Measurements from ENCODE around the gene C20orf204. TPM values are rescaled to one million over a fixed set of nuclear protein-coding genes. Genes with fewer than 3 reads are reported as not detected.

Gene C20orf204
- total and polyA plus RNA-seq, 10 of the 15 experiments (the other 5 are each of a cell fraction or from before 2014, with no cell fraction given): 0.24 to 56.0 (median 12.4) TPM

- CTCF ChIA-PET: interaction anchor here (1.1 to 3.9 kb wide), 5 partner anchors 10 to 37 kb away, joined by 3 to 22 read pairs (median 7); no protein-coding TSS in a partner anchor
- RAD21 ChIA-PET (ENCODE audit: unreplicated experiment): interaction anchor here (1.2 to 2.3 kb wide), 4 partner anchors 11 to 35 kb away, joined by 4 to 7 read pairs (median 4); no protein-coding TSS in a partner anchor
- Histone ChIP-seq H3K9me3 (replicated peaks; ENCODE audit: control insufficient read depth, insufficient read depth, low read length) (no peaks in the 10 kb centered on the region), H3K4me2 (ENCODE audit: control insufficient read depth, insufficient read depth) (peak overlapping the region; percentile 97), H3K4me3 (peak overlapping the region; percentile 83), H3K4me1 (ENCODE audit: control insufficient read depth, insufficient read depth, low read length) (peaks cover 19% of the 10 kb centered on the region; the same call in 1 of the 2 replicates), H3K27me3 (replicated peaks in 1 of 2; ENCODE audit: control insufficient read depth in 2 of 2, insufficient read depth in 2 of 2, low read length in 1 of 2) (no peaks in the 10 kb centered on the region), H3K36me3 (ENCODE audit: control insufficient read depth in 2 of 2, insufficient read depth in 2 of 2, low read length in 1 of 2) (peaks cover 3 to 22% of the 10 kb centered on the region in 2 experiments), H3K27ac (ENCODE audit: control insufficient read depth, insufficient read depth) (peak overlapping the region; percentile 85), H2AFZ (ENCODE audit: control insufficient read depth, low read depth, low read length) (no peak overlapping the region), H3K79me2 (ENCODE audit: control insufficient read depth, insufficient read depth, low read length) (peaks cover 30% of the 10 kb centered on the region), H4K20me1 (ENCODE audit: control insufficient read depth, insufficient read depth) (no peaks in the 10 kb centered on the region), H3K9ac (ENCODE audit: control insufficient read depth, insufficient read depth, low read length) (peak overlapping the region; percentile 91)
- 63% methylated on average over 21 of the region's 22 CpGs for WGBS (ENCODE audit: insufficient coverage, insufficient replicate concordance, low lambda C conversion rate, missing lambda C conversion rate)
- ATAC-seq (no peak), FAIRE-seq (no peak), DNase-seq (ENCODE audit: low read depth, low spot score) (no peak)
- no TSS peak for BruUV-seq (replicated peaks)
- POLR2A ChIA-PET: interaction anchor here (1.1 to 3.0 kb wide), 5 partner anchors 12 to 37 kb away, joined by 3 to 10 read pairs (median 4); no protein-coding TSS in a partner anchor
- TF ChIP-seq RUNX3 (IDR thresholded peaks at IDR 0.05; ENCODE audit: low read length): no peak
- TF ChIP-seq PKNOX1 (IDR thresholded peaks at IDR 0.05): no peak
- peak; percentile 85 for TF ChIP-seq MLLT1 (IDR thresholded peaks at IDR 0.05)
- no peak for TF ChIP-seq USF2 (IDR thresholded peaks at IDR 0.05; ENCODE audit: borderline replicate concordance, low read depth, low read length)
- TF ChIP-seq IRF5 (IDR thresholded peaks at IDR 0.05; ENCODE audit: borderline replicate concordance): no peak
- TF ChIP-seq BCL11A (IDR thresholded peaks at IDR 0.05; ENCODE audit: low read depth, low read length): no peak
- TF ChIP-seq SMARCA5 (IDR thresholded peaks at IDR 0.05): 0 out of 2 replicates have a peak, but pooled peaks have one; percentile 7
- 0 out of 2 replicates have a peak, but pooled peaks have one; percentile 17 for TF ChIP-seq BACH1 (IDR thresholded peaks at IDR 0.05; ENCODE audit: borderline replicate concordance)
- no peak for TF ChIP-seq HDGF (IDR thresholded peaks at IDR 0.05)
- TF ChIP-seq NBN (IDR thresholded peaks at IDR 0.05): no peak
- TF ChIP-seq SMC3 (IDR thresholded peaks at IDR 0.05; ENCODE audit: borderline replicate concordance, low read length): no peak
- TF ChIP-seq PAX5 (IDR thresholded peaks at IDR 0.05; ENCODE audit: borderline replicate concordance, low read depth, low read length): no peak
- TF ChIP-seq GATAD2B (conservative IDR thresholded peaks at IDR 0.05; ENCODE audit: low read depth): no peak
- no peak for TF ChIP-seq GABPA (IDR thresholded peaks at IDR 0.05; ENCODE audit: low read depth)
- TF ChIP-seq RBBP5 (conservative IDR thresholded peaks at IDR 0.05): no peak
- peak; percentile 24; the same call in 1 of the 2 replicates for TF ChIP-seq POLR2A (IDR thresholded peaks at IDR 0.05; ENCODE audit: low read depth, low read length)
- TF ChIP-seq CHD2 (IDR thresholded peaks at IDR 0.05; ENCODE audit: borderline replicate concordance, low read depth, low read length): no peak
- TF ChIP-seq KLF5 (IDR thresholded peaks at IDR 0.05; ENCODE audit: partially characterized antibody): no peak
- TF ChIP-seq SRF (IDR thresholded peaks at IDR 0.05; ENCODE audit: low read depth in 2 of 2, low read length in 2 of 2): no peak
- no peak for TF ChIP-seq RELA (IDR thresholded peaks at IDR 0.05; ENCODE audit: borderline replicate concordance, partially characterized antibody)
- no peak for TF ChIP-seq KAT2A (conservative IDR thresholded peaks at IDR 0.05; ENCODE audit: control insufficient read depth, low read depth, low read length)
- intact Hi-C loops (cut with micrococcal nuclease; ENCODE audit: unreplicated experiment): no loop called here
- SMC1A ChIA-PET (ENCODE audit: uncharacterized antibody, unreplicated experiment): interaction anchor here (2.8 kb wide), 1 partner anchor 10 kb away, joined by 10 read pairs; no protein-coding TSS in a partner anchor
- in situ Hi-C loops (cut with MboI): no loop called here
Observed at GRCh38 chr20:64076061-64076997, 40.3 kb downstream of the C20orf204 start.

All from GM12878 (cell line).